GM23248 (cell line): Measurements from ENCODE around the gene ZNF70. TPM values are rescaled to one million over a fixed set of nuclear protein-coding genes. Genes with fewer than 3 reads are reported as not detected.

Experiments used
- DNase-seq: peaks from one replicate; pipeline ENCODE4 v3.0.0-alpha.2; 2015
- H2AFZ ChIP-seq: fragments of 200-600 bp; sonication (generic); 2 replicates; pipeline ENCODE4 v1.6.1; 2016; ENCODE audit warnings: antibody characterized with exemption
- H3F3A ChIP-seq: fragments of 200-600 bp; sonication (generic); 2 replicates; pipeline ENCODE4 v1.6.1; 2016; ENCODE audit warnings: mild to moderate bottlenecking, antibody characterized with exemption, mixed run types; ENCODE audit not compliant: insufficient read depth
- H3K27ac ChIP-seq: fragments of 200-600 bp; sonication (generic); 2 replicates; pipeline ENCODE4 v1.5.1; 2016; ENCODE audit warnings: mild to moderate bottlenecking
- H3K27me3 ChIP-seq: fragments of 200-600 bp; sonication (generic); replicated peaks from 2 replicates; pipeline ENCODE4 v1.6.1; 2016; ENCODE audit warnings: mild to moderate bottlenecking; ENCODE audit not compliant: insufficient read depth
- H3K36me3 ChIP-seq: fragments of 200-600 bp; sonication (generic); 2 replicates; pipeline ENCODE4 v1.6.1; 2016; ENCODE audit warnings: low read depth, mild to moderate bottlenecking
- H3K4me1 ChIP-seq: fragments of 200-600 bp; sonication (generic); 2 replicates; pipeline ENCODE4 v1.6.1; 2016; ENCODE audit warnings: mild to moderate bottlenecking; ENCODE audit not compliant: insufficient read depth
- H3K4me2 ChIP-seq: fragments of 200-600 bp; sonication (generic); one replicate; pipeline ENCODE4 v1.6.1; 2016; ENCODE audit warnings: mild to moderate bottlenecking; ENCODE audit not compliant: unreplicated experiment
- H3K4me3 ChIP-seq: fragments of 200-600 bp; sonication (generic); 2 replicates; pipeline ENCODE4 v1.5.1; 2016; ENCODE audit warnings: mild to moderate bottlenecking
- H3K79me2 ChIP-seq: fragments of 200-600 bp; sonication (generic); 2 replicates; pipeline ENCODE4 v1.6.1; 2016; ENCODE audit warnings: mild to moderate bottlenecking; ENCODE audit not compliant: insufficient read depth
- H3K9ac ChIP-seq: fragments of 200-600 bp; sonication (generic); 2 replicates; pipeline ENCODE4 v1.6.1; 2016; ENCODE audit warnings: mild to moderate bottlenecking
- H3K9me2 ChIP-seq: fragments of 200-600 bp; sonication (generic); 2 replicates; pipeline ENCODE4 v1.6.1; 2016; ENCODE audit warnings: mixed run types, mild to moderate bottlenecking, moderate library complexity; ENCODE audit not compliant: insufficient read depth
- H3K9me3 ChIP-seq: fragments of 200-600 bp; sonication (generic); one replicate; pipeline ENCODE4 v1.6.1; 2017; ENCODE audit warnings: low read depth
- H4K20me1 ChIP-seq: fragments of 200-600 bp; sonication (generic); 2 replicates; pipeline ENCODE4 v1.6.0; 2016; ENCODE audit not compliant: insufficient read depth
- EZH2 ChIP-seq: fragments of 200-600 bp; sonication (generic); IDR thresholded peaks from 2 replicates; pipeline ENCODE4 v1.6.1; 2018; ENCODE audit warnings: antibody characterized with exemption, mild to moderate bottlenecking; ENCODE audit not compliant: insufficient read depth, poor library complexity, severe bottlenecking
- EZH2phosphoT487 ChIP-seq: fragments of 200-600 bp; sonication (generic); IDR thresholded peaks from 2 replicates; pipeline ENCODE4 v1.6.1; 2018; ENCODE audit warnings: antibody characterized with exemption, moderate library complexity, mild to moderate bottlenecking, low read depth; ENCODE audit not compliant: insufficient read depth
- WGBS, 2 experiments: methylation state at CpG; one replicate each; pipeline ENCODE4 v1.1.6; 2015 to 2017; ENCODE audit warnings: low lambda C conversion rate in 2 of 2, low coverage in 1 of 2; ENCODE audit errors: missing lambda C conversion rate in 2 of 2; 5-methylcytosine and 5-hydroxymethylcytosine counted together
- in situ Hi-C: fragments of 300-500 bp; cut with MboI; formaldehyde crosslinking; loops from 2 replicates; pipeline ENCODE4 v1.15.0; 2020
- polyA plus RNA-seq: library from polyadenylated mRNA; unstranded; fragments of >200 nt; fragmentation: Nextera tagmentation; extraction: Ambion mirVana; gene quantifications from 2 replicates; pipeline ENCODE4 v1.2.1, GENCODE V29; 2016
- total RNA-seq: library from RNA; depleted of rRNA; stranded (reverse); fragments of >200 nt; shearing (Covaris generic); gene quantifications from 2 replicates; pipeline ENCODE4 v1.2.3, GENCODE V29; 2014

The ZNF70 gene
- total and polyA plus RNA-seq, 2 experiments from 2014 or later: 1.0 to 2.5 TPM

DNA sequence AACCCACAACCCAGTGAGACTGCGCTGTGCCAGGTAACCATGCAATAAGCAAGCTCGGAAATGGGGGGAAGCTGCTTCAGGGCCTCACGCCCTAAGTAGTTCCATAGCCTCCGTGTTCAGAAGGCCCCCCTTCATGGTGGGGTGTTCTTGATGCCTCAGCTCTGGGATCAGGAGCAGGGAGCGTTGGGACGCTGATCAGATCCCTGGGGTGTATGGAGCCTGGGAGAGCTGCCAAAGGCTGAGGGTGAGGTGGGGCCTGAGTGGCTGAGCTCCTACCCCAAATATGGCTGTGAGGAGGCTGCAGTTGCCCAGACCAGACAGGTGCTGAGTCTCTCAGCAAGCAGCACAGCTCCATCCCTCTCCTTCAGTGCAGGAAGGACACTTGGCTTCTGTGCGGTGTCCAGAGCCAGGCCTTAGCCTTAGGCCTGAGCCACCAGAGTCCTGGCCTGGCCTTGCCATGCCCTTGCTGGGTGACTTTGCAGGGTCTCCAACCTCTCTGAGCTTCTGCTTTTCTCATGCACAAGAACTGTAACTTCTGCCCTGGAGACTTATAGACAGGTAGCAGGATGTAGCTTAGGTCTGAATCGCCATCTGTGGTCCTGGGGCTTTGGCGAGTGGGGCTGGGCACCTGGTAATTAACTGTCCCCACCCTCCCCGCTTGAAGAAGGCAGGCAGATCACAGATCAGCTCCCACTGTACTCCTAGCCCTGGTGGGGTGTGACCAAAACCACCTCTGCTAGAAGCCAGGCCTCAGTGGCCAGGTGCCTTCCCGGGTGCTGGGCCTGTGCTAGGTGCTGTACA lies 27.1 kb upstream of the ZNF70 start:
- Histone ChIP-seq H2AFZ (no peak overlapping the region), H3K9me2 (no peaks in the 10 kb centered on the region), H3K9ac (no peak overlapping the region), H3F3A (0 out of 2 replicates have a peak, but pooled peaks cover 3% of the 10 kb centered on the region), H3K36me3 (no peaks in the 10 kb centered on the region), H3K79me2 (no peaks in the 10 kb centered on the region), H4K20me1 (no peaks in the 10 kb centered on the region), H3K27ac (no peak overlapping the region), H3K9me3 (no peaks in the 10 kb centered on the region), H3K4me3 (no peak overlapping the region), H3K4me2 (no peak overlapping the region), H3K4me1 (peaks cover 13% of the 10 kb centered on the region), H3K27me3 (no peaks in the 10 kb centered on the region)
- no peak for DNase-seq
- TF ChIP-seq EZH2: no peak
- TF ChIP-seq EZH2phosphoT487: no peak
- in situ Hi-C loops: no loop called here
- 92 to 93% methylated on average over 11 of the region's 11 CpGs for WGBS, 2 experiments

DNA sequence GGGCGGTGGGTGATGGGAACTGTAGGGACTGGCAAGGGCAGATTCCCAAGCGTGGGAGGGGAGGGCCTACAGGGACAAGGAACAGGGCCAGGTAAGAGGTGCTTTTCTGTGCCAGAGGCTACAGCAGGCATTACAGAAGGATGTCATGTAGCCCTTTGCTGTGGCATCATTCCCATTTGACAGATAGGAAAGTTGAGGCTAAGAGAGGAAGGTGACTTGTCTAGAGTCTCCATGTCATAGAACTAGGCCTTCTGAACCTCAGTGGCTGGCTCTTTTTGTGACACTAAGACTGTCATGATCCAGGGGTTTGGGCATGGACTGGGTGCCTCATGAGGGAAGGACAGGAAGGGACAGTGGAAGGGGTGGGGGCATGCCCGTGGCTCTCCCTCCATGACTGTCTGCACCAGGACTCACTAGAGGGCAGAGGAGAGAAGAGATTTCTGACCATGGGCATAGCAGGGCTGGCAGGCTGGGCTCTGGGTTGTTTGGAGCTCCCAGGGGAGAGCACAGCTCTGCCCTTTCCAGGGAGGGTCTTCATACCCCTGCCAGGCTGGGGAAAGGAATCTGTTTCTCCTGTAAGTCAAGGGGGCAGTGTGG lies 25.0 kb upstream of the ZNF70 start:
- Histone ChIP-seq H3K27ac (no peak overlapping the region), H3K4me2 (no peak overlapping the region)

DNA sequence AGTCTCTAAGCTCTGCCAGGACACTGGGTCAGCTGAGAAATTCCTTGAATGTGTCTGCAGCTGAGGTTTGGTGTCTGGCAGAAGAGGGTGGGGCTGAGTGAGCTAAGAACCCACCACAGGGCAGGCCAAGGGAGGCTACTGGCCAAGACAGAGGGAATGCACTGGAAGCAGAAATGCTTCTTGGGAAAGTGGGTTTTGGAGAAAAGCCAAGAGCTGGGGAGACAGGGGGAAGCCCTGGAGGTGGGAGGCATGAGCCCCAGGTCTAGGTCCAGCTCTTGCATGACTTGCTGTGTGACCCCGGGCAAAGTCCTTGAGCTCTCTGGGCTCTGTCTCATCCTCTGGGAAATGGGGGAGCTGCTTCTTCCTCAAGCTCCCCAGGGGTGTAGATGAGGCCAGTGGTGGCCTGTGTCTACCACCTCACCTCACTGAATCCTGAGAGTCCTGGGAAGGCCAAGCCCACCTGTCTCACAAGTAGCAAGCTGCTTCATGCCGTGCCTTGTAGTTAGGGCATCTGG lies 24.1 kb upstream of the ZNF70 start:
- Histone ChIP-seq H2AFZ (no peak overlapping the region), H3K4me2 (no peak overlapping the region), H3K9ac (no peak overlapping the region), H4K20me1 (no peaks in the 10 kb centered on the region), H3K9me2 (no peaks in the 10 kb centered on the region), H3K9me3 (no peaks in the 10 kb centered on the region), H3K4me1 (no peaks in the 10 kb centered on the region; the same call in 1 of the 2 replicates), H3K27ac (no peak overlapping the region), H3K27me3 (no peaks in the 10 kb centered on the region), H3K4me3 (no peak overlapping the region), H3K79me2 (no peaks in the 10 kb centered on the region), H3K36me3 (no peaks in the 10 kb centered on the region), H3F3A (no peaks in the 10 kb centered on the region)
- in situ Hi-C loops: no loop called here
- 71 to 72% methylated on average over 2 of the region's 2 CpGs for WGBS, 2 experiments
- DNase-seq: peak; percentile 63
- no peak for TF ChIP-seq EZH2
- no peak for TF ChIP-seq EZH2phosphoT487

More for the DNA sequence above, 25.0 kb upstream of the ZNF70 start:
- H4K20me1 ChIP-seq: no peaks in the 10 kb centered on the region
- 64 to 76% methylated on average over 3 of the region's 3 CpGs for WGBS, 2 experiments
- H3K4me1 ChIP-seq: no peaks in the 10 kb centered on the region; the same call in 1 of the 2 replicates
- TF ChIP-seq EZH2 (no peak), EZH2phosphoT487 (no peak)
- H3K27me3 ChIP-seq: no peaks in the 10 kb centered on the region
- DNase-seq: no peak
- no peak overlapping the region for H3K4me3 ChIP-seq
- H3K9me2 ChIP-seq: no peaks in the 10 kb centered on the region
- H3K79me2 ChIP-seq: no peaks in the 10 kb centered on the region
- H3F3A ChIP-seq: no peaks in the 10 kb centered on the region
- no peaks in the 10 kb centered on the region for H3K9me3 ChIP-seq
- no peak overlapping the region for H2AFZ ChIP-seq
- H3K9ac ChIP-seq: no peak overlapping the region
- in situ Hi-C loops: no loop called here
- no peaks in the 10 kb centered on the region for H3K36me3 ChIP-seq

DNA sequence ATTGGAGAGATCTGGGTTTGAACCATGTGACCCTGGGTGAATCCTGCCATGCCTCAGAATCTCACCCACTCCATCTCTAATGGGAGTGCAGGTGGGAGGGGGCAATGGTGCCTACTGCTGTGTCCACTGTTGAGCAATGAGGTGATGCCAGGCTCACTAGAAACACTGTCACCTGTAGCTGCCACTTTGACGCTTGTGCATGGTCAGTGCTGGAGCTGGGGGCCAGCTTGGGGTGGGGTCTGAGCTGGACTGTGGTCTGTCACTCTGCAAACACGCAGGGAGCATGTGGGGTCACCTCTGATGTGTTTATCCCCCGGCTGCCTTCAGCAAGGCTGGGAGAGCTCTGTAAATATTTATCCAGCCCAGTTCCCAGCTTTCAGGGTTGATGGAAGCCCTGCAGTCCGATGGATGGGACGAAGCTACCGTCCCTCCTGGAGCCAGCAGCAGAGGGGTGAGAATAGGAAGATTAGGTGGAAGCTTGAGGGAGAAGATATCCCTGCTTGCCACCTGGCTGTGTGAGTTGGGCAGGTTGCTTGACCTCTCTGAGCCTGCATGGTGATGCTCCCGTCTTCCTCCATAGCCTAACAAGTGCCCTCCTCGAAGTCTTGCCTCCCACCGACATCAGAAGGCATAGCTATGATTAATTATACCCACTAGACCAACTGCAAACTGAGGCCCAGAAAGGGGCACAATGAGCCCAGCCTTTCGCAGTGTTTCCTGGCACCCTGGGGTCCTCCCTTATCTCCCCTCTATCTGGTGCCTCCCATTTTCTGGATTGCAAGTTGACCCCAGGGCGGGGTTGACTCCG lies 23.4 kb upstream of the ZNF70 start:
- no peak overlapping the region for H3K4me3 ChIP-seq
- WGBS, 2 experiments: 72 to 76% methylated on average over 12 of the region's 12 CpGs

More for the DNA sequence above, 23.4 kb upstream of the ZNF70 start:
- no peaks in the 10 kb centered on the region for H3F3A ChIP-seq
- no peaks in the 10 kb centered on the region for H4K20me1 ChIP-seq
- no peaks in the 10 kb centered on the region; the same call in 1 of the 2 replicates for H3K4me1 ChIP-seq
- H3K27ac ChIP-seq: no peak overlapping the region
- no peak for TF ChIP-seq EZH2
- TF ChIP-seq EZH2phosphoT487: no peak
- no peak for DNase-seq
- H2AFZ ChIP-seq: no peak overlapping the region
- H3K9me3 ChIP-seq: no peaks in the 10 kb centered on the region
- no peaks in the 10 kb centered on the region for H3K79me2 ChIP-seq
- H3K36me3 ChIP-seq: no peaks in the 10 kb centered on the region
- in situ Hi-C loops: no loop called here
- H3K9ac ChIP-seq: no peak overlapping the region
- H3K4me2 ChIP-seq: no peak overlapping the region
- H3K9me2 ChIP-seq: no peaks in the 10 kb centered on the region
- no peaks in the 10 kb centered on the region for H3K27me3 ChIP-seq
